ENCODE data around the gene DAB1. TPM values are rescaled to one million over a fixed set of nuclear protein-coding genes. Genes with fewer than 3 reads are reported as not detected.

The DAB1 gene
- total RNA-seq, 2 donors from 2014 or later = 0.91 to 1.8 TPM

GRCh38 chr1:57296726-57297250, 127.1 kb downstream of the DAB1 start:
- ATAC-seq = no peak
- intact Hi-C loops (cut with DNase I) = no loop called here
- no peak for DNase-seq

DNA sequence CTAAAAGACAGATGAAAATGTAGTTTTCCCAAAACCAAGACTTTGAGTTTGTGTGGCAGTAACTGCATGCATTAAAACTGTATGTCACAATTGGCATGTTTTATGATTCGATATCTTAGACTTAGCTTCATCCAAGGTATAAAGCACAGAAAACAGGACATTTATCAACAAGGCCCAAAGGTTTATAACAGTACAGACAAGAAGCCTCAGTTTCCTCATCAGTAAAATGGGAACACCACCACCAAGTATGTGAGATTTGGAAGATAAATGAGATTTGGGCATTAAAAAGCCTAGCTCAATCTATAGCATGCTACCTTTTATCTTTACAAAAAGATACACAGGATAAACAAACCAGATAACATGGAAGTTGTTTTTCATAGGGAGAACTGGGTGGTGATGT, 128.5 kb downstream of the DAB1 start:
- ATAC-seq = no peak
- no peak for DNase-seq
- intact Hi-C loops (cut with DNase I) = no loop called here

- ATAC-seq (no peak), DNase-seq (no peak)
Observed at GRCh38 chr1:57294177-57294576, 129.7 kb downstream of the DAB1 start.

DNA sequence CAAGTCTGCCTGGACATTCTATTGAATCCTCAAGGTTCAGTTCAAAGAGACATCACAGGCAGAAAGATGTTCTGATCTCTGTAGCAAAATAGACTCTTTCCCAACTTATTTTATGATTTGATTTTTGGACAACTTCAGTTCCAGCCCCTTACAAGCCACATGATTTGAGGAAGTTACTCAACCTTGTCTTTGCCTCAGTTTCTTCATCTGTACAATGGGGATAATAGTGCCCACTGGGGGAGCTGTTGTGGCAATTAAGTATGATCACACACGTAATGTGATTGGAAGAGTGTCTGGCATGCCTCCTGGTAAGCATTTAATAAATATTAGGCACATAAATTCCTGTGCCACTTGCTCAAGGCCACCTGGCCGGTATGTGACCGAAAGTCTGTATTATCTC, 130.6 kb downstream of the DAB1 start:
- intact Hi-C loops (cut with DNase I) = no loop called here
- no peak for DNase-seq

More at GRCh38 chr1:57294177-57294576, 129.7 kb downstream of the DAB1 start:
- intact Hi-C loops (cut with DNase I) = no loop called here

DNA sequence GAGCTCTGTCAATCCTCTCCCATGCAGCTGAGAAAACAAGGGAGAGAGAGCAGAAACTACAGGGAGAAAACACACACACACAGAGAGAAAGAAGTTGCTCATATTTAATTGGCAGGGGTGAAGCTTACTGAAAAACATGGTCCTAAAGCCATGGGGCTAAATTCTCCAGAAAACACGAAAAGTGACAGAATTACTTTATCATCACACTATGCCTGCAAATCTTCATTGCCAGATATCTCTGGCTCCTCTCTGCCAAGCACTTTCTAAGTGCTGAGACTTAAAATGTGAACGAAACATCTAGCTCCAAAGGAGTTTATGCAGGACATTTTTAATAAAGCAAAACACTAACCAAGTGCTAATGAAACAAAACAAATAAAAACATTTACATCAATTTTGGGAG, 134.1 kb downstream of the DAB1 start:
- DNase-seq = no peak

More for the DNA sequence above, 130.6 kb downstream of the DAB1 start:
- no peak for ATAC-seq

DNA sequence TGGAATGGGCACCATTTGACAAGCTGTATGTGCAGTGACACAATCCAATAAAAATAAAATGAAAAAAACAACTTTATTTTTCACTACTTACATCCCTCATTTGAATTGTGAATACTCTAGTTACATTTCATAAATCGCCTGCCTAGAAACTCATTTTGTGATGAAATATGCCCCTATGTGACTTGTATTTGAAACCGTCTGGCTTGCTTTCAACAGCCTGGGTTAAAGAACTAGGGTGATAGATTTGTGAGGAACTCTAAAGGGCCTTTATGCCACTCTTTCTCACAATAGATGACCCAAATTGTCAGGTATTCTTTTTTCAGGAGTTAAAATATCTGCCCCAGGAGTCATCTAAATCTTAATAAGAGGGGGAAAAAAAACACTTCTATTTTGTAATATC, 137.9 kb downstream of the DAB1 start:
- intact Hi-C loops (cut with DNase I) = no loop called here
- no peak for ATAC-seq

More for the DNA sequence above, 134.1 kb downstream of the DAB1 start:
- intact Hi-C loops (cut with DNase I) = no loop called here
- ATAC-seq = no peak

GRCh38 chr1:57282411-57282810, 141.4 kb downstream of the DAB1 start:
- no peak for DNase-seq
- intact Hi-C loops (cut with DNase I) = no loop called here
- no peak for ATAC-seq

More for the DNA sequence above, 137.9 kb downstream of the DAB1 start:
- DNase-seq = no peak

DNA sequence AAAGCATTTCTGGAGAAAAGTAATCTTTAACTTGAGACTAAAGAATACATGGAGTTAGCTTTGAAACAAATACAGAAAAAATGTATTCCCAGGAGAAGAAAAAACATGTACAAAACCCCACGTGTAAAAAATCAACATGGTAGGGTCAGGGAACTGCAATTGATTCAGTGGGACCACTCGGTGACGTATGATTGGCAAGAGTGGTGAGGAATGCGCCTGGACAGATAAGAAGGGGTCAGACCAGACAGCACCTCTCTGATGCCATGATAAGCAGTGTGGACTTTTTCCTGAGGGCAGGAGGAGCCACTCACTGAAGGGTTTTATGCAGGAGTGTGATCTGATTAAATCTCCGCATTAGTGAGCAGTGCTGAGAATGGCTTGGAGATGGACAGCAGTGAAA, 142.5 kb downstream of the DAB1 start:
- intact Hi-C loops (cut with DNase I) = no loop called here
- ATAC-seq (no peak), DNase-seq (no peak)

DNA sequence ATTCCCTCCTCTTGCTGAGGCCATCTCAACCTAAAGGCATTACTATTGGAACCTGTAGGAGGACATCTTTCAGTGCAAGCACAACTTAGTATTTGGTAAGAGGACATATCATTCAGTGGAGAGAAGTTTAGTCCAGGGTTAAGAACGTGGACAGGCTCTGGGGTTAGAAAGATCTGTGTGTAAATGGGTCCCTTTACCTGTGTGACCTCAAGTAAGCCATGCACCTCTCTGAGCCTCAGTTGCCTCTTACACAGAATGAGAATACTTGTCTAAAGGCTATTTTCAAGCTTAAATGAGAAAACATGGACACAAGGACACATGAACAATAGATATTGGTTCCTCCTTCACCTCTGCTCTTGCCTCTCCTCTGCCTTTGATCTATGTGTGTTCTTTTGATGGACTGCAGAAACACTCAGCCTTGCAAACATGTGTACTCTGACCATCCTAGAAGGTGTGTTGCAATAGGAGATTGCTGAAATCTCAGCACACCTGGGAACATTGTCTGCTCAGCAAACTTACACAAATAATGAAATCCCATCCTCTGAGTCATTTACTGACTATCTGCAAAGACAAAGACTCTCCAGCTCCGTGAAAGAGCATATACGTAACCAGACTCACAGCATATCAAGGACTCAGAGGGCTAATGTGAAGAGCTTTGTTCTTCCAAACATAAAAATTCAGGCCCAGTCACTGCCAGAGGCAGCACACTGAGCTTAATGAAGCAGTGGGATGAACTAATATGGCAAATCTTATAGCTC, 143.8 kb downstream of the DAB1 start:
- no peak for DNase-seq
- intact Hi-C loops (cut with DNase I) = no loop called here
- peak; percentile 27 to 66 for ATAC-seq

DNA sequence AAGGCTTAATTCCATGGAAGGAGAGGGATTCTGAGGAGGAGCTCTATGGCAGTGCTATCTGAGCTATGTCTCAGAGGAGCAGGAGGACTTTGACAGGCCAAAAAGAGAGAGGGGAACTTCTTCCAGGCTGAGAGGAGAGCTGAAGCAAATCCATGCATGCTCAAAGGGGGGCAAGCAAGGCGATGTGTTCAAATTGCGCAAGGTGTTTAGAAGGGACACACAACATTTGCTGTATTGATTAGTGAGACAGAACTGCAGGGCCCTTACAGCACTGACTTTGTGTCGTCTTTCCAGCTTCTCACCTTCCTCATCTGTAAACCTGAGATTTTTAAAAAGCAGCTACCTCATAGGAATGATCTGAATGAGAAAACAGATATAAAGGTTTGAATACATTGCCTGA, 145.3 kb downstream of the DAB1 start:
- intact Hi-C loops (cut with DNase I) = no loop called here
- no peak for DNase-seq
- no peak for ATAC-seq

GRCh38 chr1:57277681-57278080, 146.2 kb downstream of the DAB1 start:
- ATAC-seq = no peak
- DNase-seq = no peak
- intact Hi-C loops (cut with DNase I) = no loop called here

GRCh38 chr1:57276918-57277317, 146.9 kb downstream of the DAB1 start:
- ATAC-seq (no peak), DNase-seq (no peak)
- intact Hi-C loops (cut with DNase I) = no loop called here

DNA sequence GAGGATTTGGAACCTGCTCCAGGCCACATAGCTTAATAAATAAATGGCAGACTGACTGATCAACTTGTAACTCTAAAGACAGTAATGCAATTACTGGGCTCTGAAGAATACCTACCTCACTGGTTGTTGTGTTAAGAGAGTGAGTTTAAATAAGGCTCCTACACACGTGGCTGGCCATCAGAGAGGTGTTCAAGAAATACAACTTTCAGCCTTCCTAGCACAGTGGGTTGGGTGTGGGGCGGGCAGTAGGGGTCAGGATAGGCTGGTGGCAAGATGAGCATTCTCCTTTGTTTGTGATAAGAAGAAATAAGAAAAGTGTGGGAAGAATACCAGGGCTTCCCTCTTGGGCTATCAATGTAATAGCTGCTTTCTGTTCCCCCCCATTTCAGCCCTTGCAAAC, 151.3 kb downstream of the DAB1 start:
- ATAC-seq = no peak
- DNase-seq = no peak
- intact Hi-C loops (cut with DNase I) = no loop called here

GRCh38 chr1:57272150-57272549, 151.7 kb downstream of the DAB1 start:
- ATAC-seq = no peak
- DNase-seq = no peak
- intact Hi-C loops (cut with DNase I) = no loop called here

- DNase-seq (no peak), ATAC-seq (no peak)
- intact Hi-C loops (cut with DNase I) = no loop called here
Observed at GRCh38 chr1:57270927-57271698, 152.7 kb downstream of the DAB1 start.

DNA sequence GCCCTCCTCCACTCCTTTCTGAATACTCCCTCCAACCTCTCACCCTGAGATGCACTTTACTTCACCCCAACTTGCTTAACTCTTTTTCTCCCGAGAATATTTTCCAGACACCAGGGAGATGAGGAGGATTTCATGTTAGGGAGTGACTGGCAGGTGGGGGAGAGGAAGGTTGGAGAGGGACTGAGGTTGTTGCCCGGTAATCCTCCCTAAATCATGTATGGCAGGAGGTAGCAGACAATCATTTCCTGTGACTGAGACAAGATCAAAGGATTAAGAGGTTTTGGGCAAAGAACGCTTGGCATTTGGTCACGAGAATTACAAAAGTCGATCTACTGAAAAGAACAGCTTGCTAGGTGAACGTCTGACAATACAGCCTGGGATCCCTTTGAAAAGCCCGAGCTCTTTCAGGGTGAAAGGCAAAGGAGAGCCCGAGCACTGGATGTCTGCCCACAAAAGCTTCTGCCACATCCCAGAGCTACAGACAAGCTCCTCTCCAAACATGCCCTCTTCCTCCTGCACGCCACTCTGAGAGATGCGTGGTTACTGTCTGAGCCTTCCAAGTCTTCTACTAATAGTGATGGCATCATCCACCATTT, 154.1 kb downstream of the DAB1 start:
- DNase-seq (no peak), ATAC-seq (no peak)
- intact Hi-C loops (cut with DNase I) = no loop called here

- ATAC-seq = no peak
- DNase-seq = no peak
- intact Hi-C loops (cut with DNase I) = no loop called here
Observed at GRCh38 chr1:57265104-57265503, 158.8 kb downstream of the DAB1 start.

DNA sequence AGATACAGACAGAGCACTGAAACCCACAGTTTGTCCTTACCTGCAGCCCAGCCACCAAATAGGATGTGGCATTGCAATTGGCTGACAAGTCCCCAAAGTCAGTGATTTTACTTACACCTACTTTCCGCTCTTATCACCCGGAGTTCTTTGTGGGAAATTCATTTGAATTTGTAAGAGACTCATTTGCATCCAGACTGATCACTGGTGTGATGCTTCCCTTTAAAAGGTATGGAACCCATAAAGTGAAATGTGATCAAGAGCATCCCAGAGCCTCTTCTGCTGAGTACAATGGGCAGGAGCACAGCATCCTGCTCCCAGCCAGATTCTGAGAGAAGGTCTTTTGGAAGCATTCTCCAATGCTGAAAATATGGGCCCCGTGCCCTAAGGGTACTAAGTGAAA, 161.4 kb downstream of the DAB1 start:
- ATAC-seq = no peak
- intact Hi-C loops (cut with DNase I) = no loop called here

GRCh38 chr1:57258557-57259325, 165.1 kb downstream of the DAB1 start:
- DNase-seq (no peak), ATAC-seq (no peak)
- intact Hi-C loops (cut with DNase I) = loop anchor here in 1 of 2 donors (5.0 kb wide), 1 partner anchor 209 kb away; no protein-coding TSS in a partner anchor

More for the DNA sequence above, 161.4 kb downstream of the DAB1 start:
- no peak for DNase-seq
